H9 (cell line): ENCODE results near the gene LRRC7. TPM values are rescaled to one million over a fixed set of nuclear protein-coding genes. Genes with fewer than 3 reads are reported as not detected.

ENCODE experiments used
- DNase-seq: peaks from one replicate; pipeline ENCODE4 v3.0.0-alpha.2; 2017
- H2AFZ ChIP-seq: one replicate; pipeline ENCODE4 v1.6.1; 2013; ENCODE audit warnings: mild to moderate bottlenecking, low read length, control low read depth, moderate library complexity
- H2AK5ac ChIP-seq: 2 replicates; pipeline ENCODE4 v1.6.1; 2013; ENCODE audit warnings: low read length, control low read depth, mixed read lengths; ENCODE audit not compliant: insufficient read length
- H2BK120ac ChIP-seq: one replicate; pipeline ENCODE4 v1.6.1; 2013; ENCODE audit warnings: low read depth, mild to moderate bottlenecking, low read length, control low read depth, inconsistent platforms; ENCODE audit not compliant: poor library complexity, severe bottlenecking
- H2BK12ac ChIP-seq: 2 replicates; pipeline ENCODE4 v1.6.1; 2013; ENCODE audit warnings: low read length, control low read depth, mixed read lengths, low read depth; ENCODE audit not compliant: insufficient read length
- H2BK15ac ChIP-seq: 2 replicates; pipeline ENCODE4 v1.6.1; 2013; ENCODE audit warnings: low read depth, low read length, control low read depth
- H2BK20ac ChIP-seq: one replicate; pipeline ENCODE4 v1.6.1; 2013; ENCODE audit warnings: low read depth, mild to moderate bottlenecking, low read length, control low read depth, inconsistent platforms; ENCODE audit not compliant: poor library complexity, severe bottlenecking
- H2BK5ac ChIP-seq: 2 replicates; pipeline ENCODE4 v1.6.1; 2013; ENCODE audit warnings: low read length, control low read depth, mixed read lengths; ENCODE audit not compliant: insufficient read length
- H3K14ac ChIP-seq: 2 replicates; pipeline ENCODE4 v1.6.1; 2013; ENCODE audit warnings: low read length, control low read depth; ENCODE audit not compliant: insufficient read depth
- H3K18ac ChIP-seq: 2 replicates; pipeline ENCODE4 v1.6.1; 2013; ENCODE audit warnings: low read depth, mild to moderate bottlenecking, mixed read lengths, low read length, control low read depth; ENCODE audit not compliant: insufficient read length
- H3K23ac ChIP-seq: 2 replicates; pipeline ENCODE4 v1.6.1; 2013; ENCODE audit warnings: low read length, control low read depth, mixed read lengths, low read depth; ENCODE audit not compliant: insufficient read length
- H3K23me2 ChIP-seq: 2 replicates; pipeline ENCODE4 v1.6.1; 2013; ENCODE audit warnings: low read depth, mild to moderate bottlenecking, mixed read lengths, low read length, control low read depth; ENCODE audit not compliant: insufficient read length, poor library complexity, severe bottlenecking
- H3K27ac ChIP-seq: 2 replicates; pipeline ENCODE4 v1.5.1; 2013; ENCODE audit warnings: low read length, control low read depth, mixed read lengths, low read depth; ENCODE audit not compliant: insufficient read length
- H3K27me3 ChIP-seq: 2 replicates; pipeline ENCODE4 v1.6.1; 2013; ENCODE audit warnings: low read length, control low read depth, inconsistent platforms; ENCODE audit not compliant: insufficient read depth
- H3K4ac ChIP-seq: 2 replicates; pipeline ENCODE4 v1.6.1; 2013; ENCODE audit warnings: low read depth, mild to moderate bottlenecking, control low read depth, inconsistent platforms, low read length, moderate library complexity
- H3K4me1 ChIP-seq: 2 replicates; pipeline ENCODE4 v1.6.1; 2013; ENCODE audit warnings: low read length, control low read depth, inconsistent platforms; ENCODE audit not compliant: insufficient read depth
- H3K4me2 ChIP-seq: 2 replicates; pipeline ENCODE4 v1.6.1; 2013; ENCODE audit warnings: low read length, control low read depth, mixed read lengths; ENCODE audit not compliant: insufficient read length, insufficient read depth
- H3K56ac ChIP-seq: 2 replicates; pipeline ENCODE4 v1.6.1; 2013; ENCODE audit warnings: low read depth, mild to moderate bottlenecking, mixed read lengths, low read length, control low read depth; ENCODE audit not compliant: insufficient read length
- H3K79me1 ChIP-seq: 2 replicates; pipeline ENCODE4 v1.6.1; 2013; ENCODE audit warnings: low read depth, mild to moderate bottlenecking, moderate library complexity, low read length, control low read depth, inconsistent platforms; ENCODE audit not compliant: insufficient read depth, poor library complexity, severe bottlenecking
- H3K79me2 ChIP-seq: 2 replicates; pipeline ENCODE4 v1.6.1; 2013; ENCODE audit warnings: low read length, control low read depth, inconsistent platforms; ENCODE audit not compliant: insufficient read depth
- H3K9ac ChIP-seq: 2 replicates; pipeline ENCODE4 v1.6.1; 2013; ENCODE audit warnings: low read length, control low read depth, mixed read lengths; ENCODE audit not compliant: insufficient read length; ENCODE audit errors: extremely low read depth
- H3K9me3 ChIP-seq: one replicate; pipeline ENCODE4 v1.6.1; 2013; ENCODE audit warnings: low read depth, low read length, inconsistent platforms; ENCODE audit not compliant: control insufficient read depth
- H3T11ph ChIP-seq: one replicate; pipeline ENCODE4 v1.6.1; 2013; ENCODE audit warnings: mild to moderate bottlenecking, low read length, control low read depth, inconsistent platforms
- H4K20me1 ChIP-seq: one replicate; pipeline ENCODE4 v1.6.1; 2013; ENCODE audit not compliant: control insufficient read depth, insufficient read length, insufficient read depth
- H4K5ac ChIP-seq: 2 replicates; pipeline ENCODE4 v1.6.1; 2013; ENCODE audit warnings: low read depth, mild to moderate bottlenecking, mixed read lengths, low read length, control low read depth; ENCODE audit not compliant: insufficient read length
- H4K8ac ChIP-seq: replicated peaks from 2 replicates; pipeline ENCODE4 v1.6.1; 2013; ENCODE audit warnings: low read length, control low read depth, mixed read lengths, low read depth; ENCODE audit not compliant: insufficient read length
- H4K91ac ChIP-seq: 2 replicates; pipeline ENCODE4 v1.6.1; 2013; ENCODE audit warnings: low read depth, mild to moderate bottlenecking, moderate library complexity, mixed read lengths, low read length, control low read depth; ENCODE audit not compliant: insufficient read length
- H3K27ac Mint-ChIP-seq, 3 experiments: 2 replicates in 2 of 3; 3 replicates in 1 of 3; pipeline ENCODE4 v1.8.0; 2020 to 2021; ENCODE audit warnings: mixed read lengths in 3 of 3, mild to moderate bottlenecking in 1 of 3, moderate library complexity in 1 of 3
- H3K27me3 Mint-ChIP-seq: 2 replicates; pipeline ENCODE4 v1.8.0; 2021; ENCODE audit warnings: low read depth, mild to moderate bottlenecking, moderate library complexity, mixed read lengths
- H3K36me3 Mint-ChIP-seq, 3 experiments: 2 replicates in 2 of 3; 3 replicates in 1 of 3; pipeline ENCODE4 v1.8.0; 2020 to 2021; ENCODE audit warnings: low read depth in 3 of 3, mixed read lengths in 3 of 3; ENCODE audit not compliant: insufficient read depth in 1 of 3
- H3K4me1 Mint-ChIP-seq, 2 experiments: 2 replicates each; pipeline ENCODE4 v1.8.0; 2020; ENCODE audit warnings: mixed read lengths in 2 of 2
- H3K4me3 Mint-ChIP-seq, 2 experiments: 2 replicates in 1 of 2; 3 replicates in 1 of 2; pipeline ENCODE4 v1.8.0; 2020 to 2021; ENCODE audit warnings: mild to moderate bottlenecking in 2 of 2, mixed read lengths in 2 of 2, moderate library complexity in 1 of 2
- H3K9me3 Mint-ChIP-seq, 2 experiments: 2 replicates in 1 of 2; 3 replicates in 1 of 2; pipeline ENCODE4 v1.8.0; 2020; ENCODE audit warnings: mild to moderate bottlenecking in 2 of 2, mixed read lengths in 2 of 2, moderate library complexity in 1 of 2
- WGBS: extraction: QIAGEN DNeasy Blood & Tissue Kit; methylation state at CpG from one replicate; pipeline ENCODE4 v1.1.7; 2013; ENCODE audit warnings: missing lambda C conversion rate, low lambda C conversion rate, mixed read lengths; ENCODE audit not compliant: insufficient read length; ENCODE audit errors: extremely low coverage; 5-methylcytosine and 5-hydroxymethylcytosine counted together
- total RNA-seq: library from RNA; stranded (reverse); gene quantifications from 2 replicates; pipeline ENCODE4 v1.2.1, GENCODE V29; 2021
- TF ChIP-seq, protein P1 (sequence below): fragments of 200-600 bp; sonication (generic); conservative IDR thresholded peaks from 3 replicates; pipeline ENCODE4 v1.8.0; 2021; ENCODE audit warnings: antibody characterized with exemption, mild to moderate bottlenecking

The LRRC7 gene
- total RNA-seq, 1 experiment from 2014 or later: not detected

DNA sequence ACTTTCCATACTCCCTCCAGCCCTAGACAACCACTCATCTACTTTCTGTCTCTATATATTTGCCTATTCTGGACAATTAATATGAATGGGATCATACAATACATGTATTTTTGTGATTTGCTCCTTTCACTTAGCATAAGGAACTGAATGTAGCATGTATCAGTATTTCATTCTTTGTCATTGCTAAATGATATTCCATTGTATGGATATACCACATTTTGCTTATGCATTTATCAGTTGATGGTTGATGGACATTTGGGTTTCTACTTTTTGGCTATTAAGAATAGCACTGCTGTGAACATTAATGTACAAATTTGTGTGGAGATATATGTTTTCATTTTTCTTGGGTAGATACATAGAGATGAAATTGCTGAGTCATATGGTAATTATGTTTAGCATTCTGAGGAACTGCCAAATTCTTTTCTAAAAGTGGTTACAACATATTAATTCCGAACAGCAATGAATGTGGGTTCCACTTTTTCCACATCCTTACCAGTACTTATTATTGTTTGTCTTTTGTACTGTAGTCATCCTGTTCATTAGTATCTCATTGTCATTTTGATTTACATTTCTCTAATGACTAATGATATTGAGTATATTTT, 516.7 kb downstream of the LRRC7 start:
- Histone ChIP-seq H2BK5ac (no peak overlapping the region), H2AFZ (no peak overlapping the region), H2AK5ac (no peak overlapping the region), H4K91ac (no peak overlapping the region), H2BK120ac (no peak overlapping the region), H3K23ac (no peak overlapping the region), H3K9ac (no peak overlapping the region), H2BK15ac (no peak overlapping the region), H4K20me1 (no peaks in the 10 kb centered on the region), H3K27me3 (no peaks in the 10 kb centered on the region), H2BK12ac (no peak overlapping the region), H3T11ph (no peak overlapping the region), H3K4me1 (no peaks in the 10 kb centered on the region), H3K56ac (no peak overlapping the region), H3K27ac (no peak overlapping the region), H3K18ac (no peak overlapping the region), H4K8ac (no peak overlapping the region), H3K4me2 (no peak overlapping the region), H3K79me2 (no peaks in the 10 kb centered on the region), H3K23me2 (no peaks in the 10 kb centered on the region), H3K9me3 (no peaks in the 10 kb centered on the region), H4K5ac (no peak overlapping the region), H3K14ac (no peak overlapping the region), H3K4ac (no peak overlapping the region), H3K79me1 (no peaks in the 10 kb centered on the region), H2BK20ac (no peak overlapping the region)
- H3K9me3 Mint-ChIP-seq: no peaks in the 10 kb centered on the region
- no peak overlapping the region for H3K4me3 Mint-ChIP-seq
- H3K27ac Mint-ChIP-seq: no peak overlapping the region
- no peaks in the 10 kb centered on the region for H3K27me3 Mint-ChIP-seq
- no peaks in the 10 kb centered on the region; a peak in 1 of 4 replicates for H3K4me1 Mint-ChIP-seq
- H3K36me3 Mint-ChIP-seq: no peaks in the 10 kb centered on the region
- DNase-seq: no peak
- TF ChIP-seq, protein P1, sequence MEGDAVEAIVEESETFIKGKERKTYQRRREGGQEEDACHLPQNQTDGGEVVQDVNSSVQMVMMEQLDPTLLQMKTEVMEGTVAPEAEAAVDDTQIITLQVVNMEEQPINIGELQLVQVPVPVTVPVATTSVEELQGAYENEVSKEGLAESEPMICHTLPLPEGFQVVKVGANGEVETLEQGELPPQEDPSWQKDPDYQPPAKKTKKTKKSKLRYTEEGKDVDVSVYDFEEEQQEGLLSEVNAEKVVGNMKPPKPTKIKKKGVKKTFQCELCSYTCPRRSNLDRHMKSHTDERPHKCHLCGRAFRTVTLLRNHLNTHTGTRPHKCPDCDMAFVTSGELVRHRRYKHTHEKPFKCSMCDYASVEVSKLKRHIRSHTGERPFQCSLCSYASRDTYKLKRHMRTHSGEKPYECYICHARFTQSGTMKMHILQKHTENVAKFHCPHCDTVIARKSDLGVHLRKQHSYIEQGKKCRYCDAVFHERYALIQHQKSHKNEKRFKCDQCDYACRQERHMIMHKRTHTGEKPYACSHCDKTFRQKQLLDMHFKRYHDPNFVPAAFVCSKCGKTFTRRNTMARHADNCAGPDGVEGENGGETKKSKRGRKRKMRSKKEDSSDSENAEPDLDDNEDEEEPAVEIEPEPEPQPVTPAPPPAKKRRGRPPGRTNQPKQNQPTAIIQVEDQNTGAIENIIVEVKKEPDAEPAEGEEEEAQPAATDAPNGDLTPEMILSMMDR: no peak
- no CpG with 5 or more reads among the region's 1 CpG for WGBS
